ENCODE data around the gene SOX6.

- no peak for TF ChIP-seq TAF1 (IDR thresholded peaks at IDR 0.05; ENCODE audit: low read depth, low read length)
- no peak for TF ChIP-seq POLR2A (IDR thresholded peaks at IDR 0.05; ENCODE audit: low read depth, low read length)
- TF ChIP-seq POLR2AphosphoS5 (IDR thresholded peaks at IDR 0.05; ENCODE audit: low read depth, low read length): no peak
- no peak for TF ChIP-seq POU2F2 (IDR thresholded peaks at IDR 0.05; ENCODE audit: low read depth, low read length)
- TF ChIP-seq PAX5 (IDR thresholded peaks at IDR 0.05; ENCODE audit: insufficient read depth, low read length, severe bottlenecking): no peak
These were observed at the start of gene SOX6 for GRCh38 chr11:16356057-16356760.

Measured in GM12891 (cell line).